A673 (cell line): Measurements from ENCODE around the gene MDH1.

ENCODE experiments used
- CTCF ChIP-seq: fragments of 300-800, 200-600 bp; sonication (generic); conservative IDR thresholded peaks from 2 replicates; pipeline ENCODE4 v1.5.1; 2017; ENCODE audit warnings: low read depth, mild to moderate bottlenecking, antibody characterized with exemption, low read length, moderate library complexity, mixed read lengths
- EZH2 ChIP-seq: fragments of 200-600 bp; sonication (generic); IDR thresholded peaks from 2 replicates; pipeline ENCODE4 v1.6.1; 2017; ENCODE audit warnings: borderline replicate concordance, low read depth, mild to moderate bottlenecking, mixed read lengths, antibody characterized with exemption, low read length; ENCODE audit not compliant: poor library complexity, severe bottlenecking

GRCh38 chr2:63580651-63581297 lies 8.0 kb upstream of the MDH1 start:
- TF ChIP-seq CTCF, result no peak
- no peak for TF ChIP-seq EZH2
